HTERT RPE-1 (cell line): ENCODE measurements around the gene PCAT6.
"Not testable (repeated sequence)": the region's sequence is repeated elsewhere in the genome, so short reads cannot be mapped to it uniquely, and the experiment has no call there.

Experiments
- in situ Hi-C: fragments of 300-500 bp; cut with MboI; formaldehyde crosslinking; loops from 4 replicates; pipeline ENCODE4 v1.14.3; 2020; ENCODE audit warnings: low sequenced_read_pairs

The PCAT6 gene

GRCh38 chr1:202806845-202807450 is 3.8 kb upstream of the PCAT6 start:
- in situ Hi-C loops = no loop called here

- in situ Hi-C loops = no loop called here
Measured at GRCh38 chr1:202807451-202807925, 3.3 kb upstream of the PCAT6 start.

GRCh38 chr1:202807926-202808757 is 2.6 kb upstream of the PCAT6 start, which contains the start of gene KDM5B:
TSS of gene KDM5B (minus strand) at chr1:202808421. CDS start at chr1:202808305, 116 bp downstream.
- in situ Hi-C loops = no loop called here

GRCh38 chr1:202809597-202810159 is 1.1 kb upstream of the PCAT6 start:
- in situ Hi-C loops = no loop called here

GRCh38 chr1:202810193-202810614 is 550 bp upstream of the PCAT6 start:
- in situ Hi-C loops = no loop called here

GRCh38 chr1:202811296-202812175 is 782 bp downstream of the PCAT6 start:
- in situ Hi-C loops = no loop called here

- in situ Hi-C loops = no loop called here
Measured at GRCh38 chr1:202812176-202813026, 1.6 kb downstream of the PCAT6 start.

- in situ Hi-C loops = no loop called here
Measured at GRCh38 chr1:202815120-202815519, 4.4 kb downstream of the PCAT6 start.

- in situ Hi-C loops = no loop called here
Measured at GRCh38 chr1:202818819-202819218, 8.1 kb downstream of the PCAT6 start.

- in situ Hi-C loops = no loop called here
Measured at GRCh38 chr1:202821467-202821866, 10.7 kb downstream of the PCAT6 start.

- in situ Hi-C loops = no loop called here
Measured at GRCh38 chr1:202825748-202826147, 15.0 kb downstream of the PCAT6 start.

GRCh38 chr1:202829223-202829622 is 18.5 kb downstream of the PCAT6 start:
- in situ Hi-C loops = not testable (repeated sequence)

GRCh38 chr1:202831906-202832305 is 21.2 kb downstream of the PCAT6 start:
- in situ Hi-C loops = no loop called here

- in situ Hi-C loops = no loop called here
Measured at GRCh38 chr1:202834771-202835547, 24.2 kb downstream of the PCAT6 start.

GRCh38 chr1:202835548-202836072 is 24.9 kb downstream of the PCAT6 start:
- in situ Hi-C loops = no loop called here

- in situ Hi-C loops = no loop called here
Measured at GRCh38 chr1:202836623-202837403, 26.1 kb downstream of the PCAT6 start.

GRCh38 chr1:202837746-202838262 is 27.1 kb downstream of the PCAT6 start:
- in situ Hi-C loops = no loop called here

- in situ Hi-C loops = no loop called here
Measured at GRCh38 chr1:202843081-202843480, 32.3 kb downstream of the PCAT6 start.
